K562 (cell line): ENCODE measurements around the gene APLF. TPM values are rescaled to one million over a fixed set of nuclear protein-coding genes. Genes with fewer than 3 reads are reported as not detected.

Experiments
- ARID2 ChIP-seq: fragments of 450-650 bp; IDR thresholded peaks from 2 replicates; pipeline ENCODE4 v1.6.1; 2017; ENCODE audit warnings: antibody characterized with exemption, mild to moderate bottlenecking
- DPF2 ChIP-seq: fragments of 450-650 bp; IDR thresholded peaks from 2 replicates; pipeline ENCODE4 v1.6.1; 2016
- ESRRA ChIP-seq: fragments of 450-650 bp; IDR thresholded peaks from 2 replicates; pipeline ENCODE4 v1.6.1; 2014; ENCODE audit warnings: low read depth, mild to moderate bottlenecking, moderate library complexity, borderline replicate concordance
- FOSL1 ChIP-seq: fragments of 200-800 bp; sonication (Bioruptor generic); conservative IDR thresholded peaks from 2 replicates; pipeline ENCODE4 v1.6.1; 2016; ENCODE audit warnings: missing genetic modification characterization, missing compliant biosample characterization
- JUND ChIP-seq, 2 experiments: IDR thresholded peaks; 2 replicates in 1 of 2; 3 replicates in 1 of 2; pipeline ENCODE4 v1.6.1; 2011; ENCODE audit warnings: borderline replicate concordance in 2 of 2, low read depth in 2 of 2, low read length in 2 of 2, improper control_type of control experiment in 1 of 2, missing biosample characterization in 1 of 2, missing genetic modification characterization in 1 of 2, missing genetic modification reagents in 1 of 2
- KDM1A ChIP-seq, 2 experiments: fragments of 450-650 bp; IDR thresholded peaks; 2 replicates each; pipeline ENCODE4 v1.6.1; 2016; ENCODE audit warnings: mild to moderate bottlenecking in 2 of 2
- RFX1 ChIP-seq: fragments of 450-650 bp; IDR thresholded peaks from 2 replicates; pipeline ENCODE4 v1.6.1; 2016; ENCODE audit warnings: mild to moderate bottlenecking, moderate library complexity
- SOX6 ChIP-seq: fragments of 450-650 bp; IDR thresholded peaks from 2 replicates; pipeline ENCODE4 v1.6.1; 2014; ENCODE audit warnings: mild to moderate bottlenecking
- TCF15 ChIP-seq: fragments of 250-450 bp; sonication (Bioruptor Pico); IDR thresholded peaks from 2 replicates; pipeline ENCODE4 v1.8.0; 2022; ENCODE audit warnings: moderate library complexity, mild to moderate bottlenecking, inconsistent platforms
- TCF7L2 ChIP-seq: fragments of 150-350 bp; IDR thresholded peaks from 2 replicates; pipeline ENCODE4 v1.6.1; 2016; ENCODE audit warnings: low read depth, mild to moderate bottlenecking, low read length, moderate library complexity
- ZNF253 ChIP-seq: fragments of 250-450 bp; sonication (Bioruptor Pico); conservative IDR thresholded peaks from 2 replicates; pipeline ENCODE4 v1.6.1; 2021; ENCODE audit warnings: mild to moderate bottlenecking
- polyA plus RNA-seq, 8 experiments: library from polyadenylated mRNA; depleted of rRNA in 4 of 8; stranded (reverse) in 5 of 8; unstranded in 3 of 8; fragments of >200 nt; fragmentation: Nextera tagmentation in 2 of 8; fragmentation: Illumina TruSeq in 1 of 8; extraction: Ambion mirVana in 2 of 8; extraction: Trizol in 1 of 8; gene quantifications; 2 replicates each; pipeline versions ENCODE4 v1.2.1 to v1.2.3, GENCODE V29; 2011 to 2014; ENCODE audit warnings: inconsistent platforms in 1 of 8, missing spikeins in 1 of 8
- total RNA-seq, 7 experiments: library from RNA; depleted of rRNA in 6 of 7; stranded (reverse); fragments of >200 nt in 6 of 7; fragmentation: Illumina TruSeq in 2 of 7; extraction: Trizol in 2 of 7; gene quantifications; 2 replicates each; pipeline versions ENCODE4 v1.2.1 to v1.2.3, GENCODE V29; 2011 to 2021; ENCODE audit warnings: low replicate concordance in 1 of 7
- TF ChIP-seq, protein P1 (sequence below): fragments of 450-650 bp; IDR thresholded peaks from 2 replicates; pipeline ENCODE4 v1.6.1; 2016
- TF ChIP-seq, protein P2 (sequence below): sonication (generic); formaldehyde crosslinking; IDR thresholded peaks from 2 replicates; pipeline ENCODE4 v1.9.0; 2022; ENCODE audit warnings: mild to moderate bottlenecking, missing genetic modification reagents

APLF gene
- total and polyA plus RNA-seq, 9 of the 15 experiments (the other 6 are each of a cell fraction or from before 2014, with no cell fraction given), result 0.07 to 1.1 (median 0.71) TPM

DNA sequence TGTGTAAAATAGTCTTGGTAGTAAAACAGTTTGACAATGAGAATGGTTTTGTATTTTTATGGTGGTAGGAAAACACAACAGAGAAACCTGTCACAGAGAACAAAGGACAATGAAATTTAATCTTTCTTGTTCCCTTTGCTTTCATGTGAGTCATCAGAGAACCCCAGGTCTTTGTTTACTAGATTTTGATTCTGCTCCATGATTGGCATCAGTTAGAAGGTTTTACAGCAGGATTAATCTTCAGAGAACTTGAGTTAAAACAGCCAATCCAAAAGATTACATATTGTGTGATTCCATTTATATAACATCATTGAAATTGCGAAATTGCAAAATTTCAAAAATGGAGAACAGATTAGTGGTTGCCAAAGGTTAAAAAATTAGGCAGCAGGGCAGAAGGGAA is 2.5 kb downstream of the APLF start (continued):
- TF ChIP-seq FOSL1 (tag) (peak; percentile 73), JUND (IDR thresholded peaks at IDR 0.05; ENCODE audit: borderline replicate concordance, low read depth, low read length) (no peak), JUND (tag; IDR thresholded peaks at IDR 0.05; ENCODE audit: borderline replicate concordance, low read depth, low read length) (peak; percentile 50; the same call in 1 of the 3 replicates), ZNF253 (CRISPR knock-in tag) (no peak), ESRRA (no peak), TCF7L2 (no peak), ARID2 (no peak), DPF2 (0 out of 2 replicates have a peak, but pooled peaks have one; percentile 19), TCF15 (no peak), RFX1 (0 out of 2 replicates have a peak, but pooled peaks have one; percentile 8), KDM1A (IDR thresholded peaks at IDR 0.05) (peak in 1 of 2 experiments; percentile 56; a peak in 1 of 4 replicates), SOX6 (peak; percentile 84)
- TF ChIP-seq, protein P1, sequence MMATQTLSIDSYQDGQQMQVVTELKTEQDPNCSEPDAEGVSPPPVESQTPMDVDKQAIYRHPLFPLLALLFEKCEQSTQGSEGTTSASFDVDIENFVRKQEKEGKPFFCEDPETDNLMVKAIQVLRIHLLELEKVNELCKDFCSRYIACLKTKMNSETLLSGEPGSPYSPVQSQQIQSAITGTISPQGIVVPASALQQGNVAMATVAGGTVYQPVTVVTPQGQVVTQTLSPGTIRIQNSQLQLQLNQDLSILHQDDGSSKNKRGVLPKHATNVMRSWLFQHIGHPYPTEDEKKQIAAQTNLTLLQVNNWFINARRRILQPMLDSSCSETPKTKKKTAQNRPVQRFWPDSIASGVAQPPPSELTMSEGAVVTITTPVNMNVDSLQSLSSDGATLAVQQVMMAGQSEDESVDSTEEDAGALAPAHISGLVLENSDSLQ, result peak; percentile 49; the same call in 1 of the 2 replicates
- TF ChIP-seq, protein P2, sequence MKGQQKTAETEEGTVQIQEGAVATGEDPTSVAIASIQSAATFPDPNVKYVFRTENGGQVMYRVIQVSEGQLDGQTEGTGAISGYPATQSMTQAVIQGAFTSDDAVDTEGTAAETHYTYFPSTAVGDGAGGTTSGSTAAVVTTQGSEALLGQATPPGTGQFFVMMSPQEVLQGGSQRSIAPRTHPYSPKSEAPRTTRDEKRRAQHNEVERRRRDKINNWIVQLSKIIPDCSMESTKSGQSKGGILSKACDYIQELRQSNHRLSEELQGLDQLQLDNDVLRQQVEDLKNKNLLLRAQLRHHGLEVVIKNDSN (CRISPR knock-in tag), result no peak
